K562 (cell line): ENCODE measurements around the gene MRPS18B. TPM values are rescaled to one million over a fixed set of nuclear protein-coding genes. Genes with fewer than 3 reads are reported as not detected.

Experiments
- ATF1 ChIP-seq, 2 experiments: fragments of 450-650 bp in 1 of 2; IDR thresholded peaks; 2 replicates each; pipeline ENCODE4 v1.6.1; 2016; ENCODE audit warnings: missing compliant biosample characterization in 1 of 2, missing genetic modification characterization in 1 of 2
- DACH1 ChIP-seq: fragments of 450-650 bp; IDR thresholded peaks from 2 replicates; pipeline ENCODE4 v1.6.1; 2018; ENCODE audit not compliant: partially characterized antibody
- DPF2 ChIP-seq: fragments of 450-650 bp; IDR thresholded peaks from 2 replicates; pipeline ENCODE4 v1.6.1; 2016
- HDAC2 ChIP-seq: fragments of 450-650 bp; IDR thresholded peaks from 2 replicates; pipeline ENCODE4 v1.6.1; 2016; ENCODE audit warnings: mild to moderate bottlenecking
- JUN ChIP-seq, 2 experiments: sonication (generic) in 1 of 2; formaldehyde crosslinking in 1 of 2; IDR thresholded peaks; 2 replicates each; pipeline versions ENCODE4 v1.6.1 to v1.8.0; 2012 to 2022; ENCODE audit warnings: borderline replicate concordance in 2 of 2, mild to moderate bottlenecking in 2 of 2, improper control_type of control experiment in 1 of 2, low read depth in 1 of 2, low read length in 1 of 2, missing genetic modification reagents in 1 of 2
- NR4A1 ChIP-seq, 2 experiments: fragments of 250-450 bp in 1 of 2; fragments of 450-650 bp in 1 of 2; sonication (Bioruptor Pico) in 1 of 2; IDR thresholded peaks; 2 replicates each; pipeline versions ENCODE4 v1.4.0 to v1.6.1; 2016 to 2020; ENCODE audit warnings: mild to moderate bottlenecking in 2 of 2, missing compliant biosample characterization in 1 of 2, missing genetic modification characterization in 1 of 2, moderate library complexity in 1 of 2
- PHF8 ChIP-seq: fragments of 200-600 bp; sonication (generic); IDR thresholded peaks from 2 replicates; pipeline ENCODE4 v1.6.1; 2012; ENCODE audit warnings: mixed run types, mild to moderate bottlenecking, inconsistent platforms, low read length, moderate library complexity, borderline replicate concordance
- TAF7 ChIP-seq: fragments of 450-650 bp; IDR thresholded peaks from 2 replicates; pipeline ENCODE4 v1.6.1; 2016; ENCODE audit warnings: missing genetic modification characterization, missing compliant biosample characterization
- TCFL5 ChIP-seq: fragments of 250-450 bp; sonication (Bioruptor Pico); conservative IDR thresholded peaks from 2 replicates; pipeline ENCODE4 v1.6.1; 2021; ENCODE audit warnings: mild to moderate bottlenecking, moderate library complexity, matching md5 sums
- ZNF232 ChIP-seq: sonication (generic); formaldehyde crosslinking; IDR thresholded peaks from 2 replicates; pipeline ENCODE4 v1.8.0; 2022; ENCODE audit warnings: mild to moderate bottlenecking, missing genetic modification reagents
- ZNF766 ChIP-seq: fragments of 200-800 bp; sonication (Bioruptor generic); conservative IDR thresholded peaks from 2 replicates; pipeline ENCODE4 v1.6.1; 2016; ENCODE audit warnings: missing genetic modification characterization, missing compliant biosample characterization
- polyA plus RNA-seq, 8 experiments: library from polyadenylated mRNA; depleted of rRNA in 4 of 8; stranded (reverse) in 5 of 8; unstranded in 3 of 8; fragments of >200 nt; fragmentation: Nextera tagmentation in 2 of 8; fragmentation: Illumina TruSeq in 1 of 8; extraction: Ambion mirVana in 2 of 8; extraction: Trizol in 1 of 8; gene quantifications; 2 replicates each; pipeline versions ENCODE4 v1.2.1 to v1.2.3, GENCODE V29; 2011 to 2014; ENCODE audit warnings: inconsistent platforms in 1 of 8, missing spikeins in 1 of 8
- total RNA-seq, 7 experiments: library from RNA; depleted of rRNA in 6 of 7; stranded (reverse); fragments of >200 nt in 6 of 7; fragmentation: Illumina TruSeq in 2 of 7; extraction: Trizol in 2 of 7; gene quantifications; 2 replicates each; pipeline versions ENCODE4 v1.2.1 to v1.2.3, GENCODE V29; 2011 to 2021; ENCODE audit warnings: low replicate concordance in 1 of 7
- TF ChIP-seq, protein P1 (sequence below): fragments of 250-450 bp; sonication (Bioruptor Pico); IDR thresholded peaks from 2 replicates; pipeline ENCODE4 v1.4.0; 2020
- TF ChIP-seq, protein P2 (sequence below): fragments of 250-450 bp; sonication (Bioruptor Pico); IDR thresholded peaks from 2 replicates; pipeline ENCODE4 v1.9.0; 2021; ENCODE audit warnings: mild to moderate bottlenecking
- TF ChIP-seq, protein P3 (sequence below): fragments of 450-650 bp; formaldehyde crosslinking; IDR thresholded peaks from 2 replicates; pipeline ENCODE4 v1.4.0; 2020; ENCODE audit warnings: mild to moderate bottlenecking, moderate library complexity
- TF ChIP-seq, protein P4 (sequence below): sonication (generic); formaldehyde crosslinking; IDR thresholded peaks from 2 replicates; pipeline ENCODE4 v1.8.0; 2023; ENCODE audit warnings: mild to moderate bottlenecking, missing genetic modification reagents

The MRPS18B gene
- total and polyA plus RNA-seq, 9 of the 15 experiments (the other 6 are each of a cell fraction or from before 2014, with no cell fraction given): 132 to 383 (median 178) TPM

DNA sequence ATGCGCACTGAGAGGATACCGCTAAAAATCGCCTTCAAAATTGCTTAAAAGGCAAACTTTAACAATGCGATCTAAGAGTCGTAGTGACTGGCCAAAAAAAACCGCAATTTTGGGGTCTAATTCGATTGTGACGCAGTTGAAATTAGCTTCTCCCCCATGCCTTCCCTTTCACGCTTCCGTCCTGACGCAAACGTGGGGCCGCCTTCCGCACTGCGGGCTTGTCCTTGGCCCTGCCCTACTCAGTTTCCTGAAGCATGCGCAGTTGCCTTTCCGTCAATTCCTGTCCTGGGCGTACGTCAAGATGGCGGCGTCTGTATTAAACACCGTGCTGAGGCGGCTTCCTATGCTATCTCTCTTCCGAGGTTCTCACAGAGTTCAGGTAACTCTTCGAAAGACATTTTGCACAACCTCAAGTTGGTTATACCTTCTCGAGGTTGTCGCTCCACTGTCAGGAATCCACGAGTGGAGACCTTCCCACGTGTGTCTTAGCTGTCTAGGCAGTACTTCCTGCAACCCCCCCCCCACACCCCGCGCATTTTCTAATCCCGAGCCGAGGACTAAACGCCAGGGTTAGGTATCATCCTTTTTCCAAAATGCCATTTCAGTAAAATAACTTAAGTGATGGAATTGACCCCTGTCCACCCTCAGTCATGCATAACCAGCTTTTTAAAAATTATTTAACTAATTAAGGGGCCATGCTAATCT is at the start of gene MRPS18B (continued):
- 0 out of 2 replicates have a peak, but pooled peaks have one; percentile 38 for TF ChIP-seq ZNF232 (CRISPR knock-in tag)
- TF ChIP-seq PHF8: peak; percentile 80
- TF ChIP-seq, protein P1, sequence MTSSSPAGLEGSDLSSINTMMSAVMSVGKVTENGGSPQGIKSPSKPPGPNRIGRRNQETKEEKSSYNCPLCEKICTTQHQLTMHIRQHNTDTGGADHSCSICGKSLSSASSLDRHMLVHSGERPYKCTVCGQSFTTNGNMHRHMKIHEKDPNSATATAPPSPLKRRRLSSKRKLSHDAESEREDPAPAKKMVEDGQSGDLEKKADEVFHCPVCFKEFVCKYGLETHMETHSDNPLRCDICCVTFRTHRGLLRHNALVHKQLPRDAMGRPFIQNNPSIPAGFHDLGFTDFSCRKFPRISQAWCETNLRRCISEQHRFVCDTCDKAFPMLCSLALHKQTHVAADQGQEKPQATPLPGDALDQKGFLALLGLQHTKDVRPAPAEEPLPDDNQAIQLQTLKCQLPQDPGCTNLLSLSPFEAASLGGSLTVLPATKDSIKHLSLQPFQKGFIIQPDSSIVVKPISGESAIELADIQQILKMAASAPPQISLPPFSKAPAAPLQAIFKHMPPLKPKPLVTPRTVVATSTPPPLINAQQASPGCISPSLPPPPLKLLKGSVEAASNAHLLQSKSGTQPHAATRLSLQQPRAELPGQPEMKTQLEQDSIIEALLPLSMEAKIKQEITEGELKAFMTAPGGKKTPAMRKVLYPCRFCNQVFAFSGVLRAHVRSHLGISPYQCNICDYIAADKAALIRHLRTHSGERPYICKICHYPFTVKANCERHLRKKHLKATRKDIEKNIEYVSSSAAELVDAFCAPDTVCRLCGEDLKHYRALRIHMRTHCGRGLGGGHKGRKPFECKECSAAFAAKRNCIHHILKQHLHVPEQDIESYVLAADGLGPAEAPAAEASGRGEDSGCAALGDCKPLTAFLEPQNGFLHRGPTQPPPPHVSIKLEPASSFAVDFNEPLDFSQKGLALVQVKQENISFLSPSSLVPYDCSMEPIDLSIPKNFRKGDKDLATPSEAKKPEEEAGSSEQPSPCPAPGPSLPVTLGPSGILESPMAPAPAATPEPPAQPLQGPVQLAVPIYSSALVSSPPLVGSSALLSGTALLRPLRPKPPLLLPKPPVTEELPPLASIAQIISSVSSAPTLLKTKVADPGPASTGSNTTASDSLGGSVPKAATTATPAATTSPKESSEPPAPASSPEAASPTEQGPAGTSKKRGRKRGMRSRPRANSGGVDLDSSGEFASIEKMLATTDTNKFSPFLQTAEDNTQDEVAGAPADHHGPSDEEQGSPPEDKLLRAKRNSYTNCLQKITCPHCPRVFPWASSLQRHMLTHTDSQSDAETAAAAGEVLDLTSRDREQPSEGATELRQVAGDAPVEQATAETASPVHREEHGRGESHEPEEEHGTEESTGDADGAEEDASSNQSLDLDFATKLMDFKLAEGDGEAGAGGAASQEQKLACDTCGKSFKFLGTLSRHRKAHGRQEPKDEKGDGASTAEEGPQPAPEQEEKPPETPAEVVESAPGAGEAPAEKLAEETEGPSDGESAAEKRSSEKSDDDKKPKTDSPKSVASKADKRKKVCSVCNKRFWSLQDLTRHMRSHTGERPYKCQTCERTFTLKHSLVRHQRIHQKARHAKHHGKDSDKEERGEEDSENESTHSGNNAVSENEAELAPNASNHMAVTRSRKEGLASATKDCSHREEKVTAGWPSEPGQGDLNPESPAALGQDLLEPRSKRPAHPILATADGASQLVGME (CRISPR knock-in tag): no peak
- peak; percentile 98 for TF ChIP-seq TAF7 (tag)
- TF ChIP-seq DACH1: peak; percentile 8
- peak; percentile 69; the same call in 1 of the 2 replicates for TF ChIP-seq ZNF766 (CRISPR knock-in tag)
- peak; percentile 59; the same call in 1 of the 2 replicates for TF ChIP-seq JUN (IDR thresholded peaks at IDR 0.05; ENCODE audit: borderline replicate concordance, low read depth, low read length)
- no peak for TF ChIP-seq JUN (CRISPR knock-in tag; IDR thresholded peaks at IDR 0.05; ENCODE audit: borderline replicate concordance)
- TF ChIP-seq TCFL5 (CRISPR knock-in tag): 0 out of 2 replicates have a peak, but pooled peaks have one; percentile 36
- TF ChIP-seq, protein P2, sequence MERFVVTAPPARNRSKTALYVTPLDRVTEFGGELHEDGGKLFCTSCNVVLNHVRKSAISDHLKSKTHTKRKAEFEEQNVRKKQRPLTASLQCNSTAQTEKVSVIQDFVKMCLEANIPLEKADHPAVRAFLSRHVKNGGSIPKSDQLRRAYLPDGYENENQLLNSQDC (CRISPR knock-in tag): peak; percentile 63; the same call in 1 of the 2 replicates
- TF ChIP-seq, protein P3, sequence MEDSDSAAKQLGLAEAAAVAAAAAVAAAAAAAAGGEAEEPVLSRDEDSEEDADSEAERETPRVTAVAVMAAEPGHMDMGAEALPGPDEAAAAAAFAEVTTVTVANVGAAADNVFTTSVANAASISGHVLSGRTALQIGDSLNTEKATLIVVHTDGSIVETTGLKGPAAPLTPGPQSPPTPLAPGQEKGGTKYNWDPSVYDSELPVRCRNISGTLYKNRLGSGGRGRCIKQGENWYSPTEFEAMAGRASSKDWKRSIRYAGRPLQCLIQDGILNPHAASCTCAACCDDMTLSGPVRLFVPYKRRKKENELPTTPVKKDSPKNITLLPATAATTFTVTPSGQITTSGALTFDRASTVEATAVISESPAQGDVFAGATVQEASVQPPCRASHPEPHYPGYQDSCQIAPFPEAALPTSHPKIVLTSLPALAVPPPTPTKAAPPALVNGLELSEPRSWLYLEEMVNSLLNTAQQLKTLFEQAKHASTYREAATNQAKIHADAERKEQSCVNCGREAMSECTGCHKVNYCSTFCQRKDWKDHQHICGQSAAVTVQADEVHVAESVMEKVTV (CRISPR knock-in tag): 0 out of 2 replicates have a peak, but pooled peaks have one; percentile 4
- no peak for TF ChIP-seq ATF1 (CRISPR knock-in tag; IDR thresholded peaks at IDR 0.05)
- peak; percentile 96 for TF ChIP-seq ATF1 (tag; IDR thresholded peaks at IDR 0.05)
- TF ChIP-seq, protein P4, sequence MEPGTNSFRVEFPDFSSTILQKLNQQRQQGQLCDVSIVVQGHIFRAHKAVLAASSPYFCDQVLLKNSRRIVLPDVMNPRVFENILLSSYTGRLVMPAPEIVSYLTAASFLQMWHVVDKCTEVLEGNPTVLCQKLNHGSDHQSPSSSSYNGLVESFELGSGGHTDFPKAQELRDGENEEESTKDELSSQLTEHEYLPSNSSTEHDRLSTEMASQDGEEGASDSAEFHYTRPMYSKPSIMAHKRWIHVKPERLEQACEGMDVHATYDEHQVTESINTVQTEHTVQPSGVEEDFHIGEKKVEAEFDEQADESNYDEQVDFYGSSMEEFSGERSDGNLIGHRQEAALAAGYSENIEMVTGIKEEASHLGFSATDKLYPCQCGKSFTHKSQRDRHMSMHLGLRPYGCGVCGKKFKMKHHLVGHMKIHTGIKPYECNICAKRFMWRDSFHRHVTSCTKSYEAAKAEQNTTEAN (CRISPR knock-in tag): 0 out of 2 replicates have a peak, but pooled peaks have one; percentile 84
- TF ChIP-seq DPF2: peak; percentile 64
- peak; percentile 99 for TF ChIP-seq HDAC2
- TF ChIP-seq NR4A1 (CRISPR knock-in tag; IDR thresholded peaks at IDR 0.05): no peak
- TF ChIP-seq NR4A1 (tag; IDR thresholded peaks at IDR 0.05): peak; percentile 37
